GM15510 (cell line): ENCODE results near the gene PRKRIP1.

ENCODE experiments used
- POLR2A ChIP-seq: IDR thresholded peaks from 3 replicates; pipeline ENCODE4 v1.6.1; 2011; ENCODE audit warnings: borderline replicate concordance; ENCODE audit not compliant: insufficient read length; ENCODE audit errors: extremely low read depth

Gene PRKRIP1

DNA sequence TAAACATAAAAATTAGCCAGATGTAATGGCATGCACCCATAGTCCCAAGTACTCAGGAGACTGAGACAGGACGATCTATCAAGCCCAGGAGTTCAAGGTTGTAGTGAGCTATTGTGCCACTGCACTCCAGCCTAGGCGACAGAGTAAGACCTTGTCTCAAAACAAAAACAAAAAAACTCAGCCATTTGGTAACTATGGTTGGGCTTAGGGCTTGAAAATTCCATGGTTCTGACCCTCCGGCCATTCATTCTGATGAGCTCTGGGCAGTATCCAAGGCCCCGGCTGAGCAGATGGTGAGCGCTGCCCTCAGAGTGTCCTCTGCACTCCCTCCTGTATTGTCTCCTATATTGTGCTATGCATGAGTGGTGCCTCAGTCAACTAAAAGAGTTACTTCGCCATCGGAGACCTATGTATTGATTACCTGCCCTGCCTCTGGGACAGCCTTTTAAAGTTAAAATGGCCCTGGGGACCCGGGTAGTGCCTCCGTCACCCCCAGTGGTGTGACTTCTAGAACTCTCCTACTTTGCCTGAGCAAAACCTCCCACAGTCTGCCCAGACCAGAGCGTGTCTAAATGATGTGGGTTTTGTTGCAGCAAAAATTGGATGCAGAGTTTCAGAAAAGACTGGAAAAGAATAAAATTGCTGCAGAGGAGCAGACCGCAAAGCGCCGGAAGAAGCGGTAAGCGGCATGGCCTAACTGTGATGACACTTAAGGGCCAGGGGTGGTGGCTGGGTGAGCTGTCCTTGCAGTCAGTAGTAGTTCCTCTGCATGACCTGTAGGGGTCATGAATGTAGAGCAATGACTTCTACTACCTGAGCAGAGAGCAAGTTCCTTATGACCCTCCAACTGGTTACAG, 8.1 kb downstream of the PRKRIP1 start:
- no peak for TF ChIP-seq POLR2A

DNA sequence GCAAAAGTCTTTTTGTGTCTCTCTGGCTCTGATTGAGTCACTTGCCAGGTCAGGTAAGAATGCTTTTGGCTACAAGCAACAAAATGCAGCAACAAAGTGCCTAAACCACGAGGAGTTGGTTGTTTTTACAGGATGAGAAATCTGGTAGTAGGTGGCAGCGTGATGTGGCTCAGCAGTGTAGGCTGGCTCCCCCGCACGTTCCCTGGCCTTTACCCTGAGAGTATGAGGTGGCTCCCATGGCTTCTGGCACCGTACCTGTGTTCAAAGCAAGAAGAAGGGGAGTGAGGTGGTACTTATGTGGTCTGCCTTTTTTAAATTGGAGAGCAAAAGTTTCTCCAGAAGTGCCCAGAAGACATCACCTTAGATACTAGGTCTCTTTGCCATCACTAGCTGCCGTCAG, 11.7 kb downstream of the PRKRIP1 start:
- TF ChIP-seq POLR2A: no peak

DNA sequence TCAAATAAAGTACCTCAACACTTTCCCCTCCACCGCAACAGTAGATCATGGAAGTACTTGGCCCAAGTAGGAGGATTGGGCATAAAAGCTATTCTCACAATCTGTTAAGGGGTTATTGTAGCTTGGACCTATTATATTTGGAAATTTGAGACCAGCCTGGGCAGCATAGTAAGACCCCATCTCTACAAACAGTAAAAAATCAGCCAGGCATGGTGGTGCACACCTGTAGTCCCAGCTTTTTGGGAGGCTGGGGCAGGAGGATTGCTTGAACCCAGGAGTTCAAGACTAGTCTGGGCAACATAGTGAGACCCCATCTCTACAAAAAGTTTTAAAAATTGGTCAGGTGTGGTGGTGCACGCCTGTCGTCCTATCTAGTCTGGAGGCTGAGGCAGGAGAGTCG, 13.2 kb downstream of the PRKRIP1 start:
- TF ChIP-seq POLR2A: no peak

DNA sequence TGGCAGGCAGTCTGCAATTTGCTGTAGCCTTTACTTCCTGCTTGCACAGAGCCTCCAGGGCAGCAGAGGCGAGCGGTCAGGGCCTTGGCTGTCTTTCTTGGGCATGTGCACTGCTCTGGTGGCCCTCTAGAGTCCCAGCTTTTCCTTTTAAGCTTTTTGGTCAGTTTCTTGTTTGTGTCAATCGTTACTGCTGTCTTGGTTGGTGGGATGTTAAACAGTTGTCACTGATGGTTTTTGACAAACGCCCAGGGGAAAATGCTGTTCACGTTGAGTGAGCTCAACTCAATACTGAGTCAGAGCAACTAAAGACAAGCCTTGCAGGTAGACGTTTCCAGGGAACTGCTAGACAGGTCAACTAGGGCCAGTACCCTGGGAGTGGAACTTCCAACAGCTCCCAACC, 14.0 kb downstream of the PRKRIP1 start:
- TF ChIP-seq POLR2A: no peak

DNA sequence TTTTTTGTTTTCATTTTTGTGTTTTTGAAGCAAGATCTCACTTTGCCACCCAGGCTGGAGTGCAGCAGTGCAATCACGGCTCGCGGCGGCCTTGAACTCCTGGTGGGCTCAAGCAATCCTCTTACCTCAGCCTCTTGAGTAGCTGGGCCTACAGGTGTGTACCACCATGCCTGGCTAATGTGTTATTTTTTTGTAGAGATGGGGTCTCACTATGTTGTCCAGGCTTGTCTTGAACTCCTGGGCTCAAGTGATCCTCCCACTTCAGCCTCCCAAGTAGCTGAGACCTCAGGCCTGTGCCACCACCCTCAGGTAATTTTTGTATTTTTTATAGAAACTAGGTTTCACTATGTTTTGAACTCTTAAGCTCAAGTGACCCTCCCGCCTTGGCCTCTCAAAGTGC, 14.8 kb downstream of the PRKRIP1 start:
- no peak for TF ChIP-seq POLR2A

DNA sequence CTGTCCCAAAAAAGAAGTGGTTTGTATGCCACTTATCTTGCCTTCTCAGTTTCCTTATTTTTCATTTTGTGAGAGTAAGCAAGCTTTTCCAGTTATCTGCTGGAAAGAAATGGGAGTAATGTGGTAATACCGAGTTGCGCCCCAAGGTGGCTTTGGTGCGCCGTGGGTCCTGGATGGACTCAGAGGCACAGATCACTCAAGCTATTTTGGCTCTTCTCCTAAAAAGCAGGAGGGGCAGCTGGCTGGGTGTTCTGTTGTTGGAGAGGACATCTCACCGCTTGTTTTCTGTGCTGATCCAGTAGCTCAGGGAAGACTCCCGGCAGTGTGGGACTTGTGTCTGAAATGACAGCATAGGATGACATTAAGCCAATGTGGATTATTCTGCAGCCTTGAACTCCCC, 16.4 kb downstream of the PRKRIP1 start:
- TF ChIP-seq POLR2A: no peak

DNA sequence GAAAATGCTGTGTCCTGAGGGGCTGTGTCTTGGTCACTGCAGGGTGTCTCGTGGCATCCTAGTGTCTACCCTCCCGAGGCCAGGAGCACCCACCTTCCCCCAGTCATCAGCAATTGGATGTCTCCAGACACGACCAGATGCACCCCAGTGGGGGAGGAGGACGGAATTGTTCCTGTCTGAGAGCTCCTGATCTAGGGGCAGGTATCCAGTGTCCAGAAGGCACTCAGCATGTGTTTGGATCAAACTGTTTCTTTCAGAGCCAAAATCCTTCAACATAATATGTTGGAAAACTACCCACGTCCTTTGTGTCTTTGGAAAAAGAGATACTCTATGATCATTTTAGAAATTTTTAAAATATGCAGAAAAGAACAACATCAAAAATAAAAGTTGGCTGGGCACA, 16.9 kb downstream of the PRKRIP1 start:
- TF ChIP-seq POLR2A: no peak

DNA sequence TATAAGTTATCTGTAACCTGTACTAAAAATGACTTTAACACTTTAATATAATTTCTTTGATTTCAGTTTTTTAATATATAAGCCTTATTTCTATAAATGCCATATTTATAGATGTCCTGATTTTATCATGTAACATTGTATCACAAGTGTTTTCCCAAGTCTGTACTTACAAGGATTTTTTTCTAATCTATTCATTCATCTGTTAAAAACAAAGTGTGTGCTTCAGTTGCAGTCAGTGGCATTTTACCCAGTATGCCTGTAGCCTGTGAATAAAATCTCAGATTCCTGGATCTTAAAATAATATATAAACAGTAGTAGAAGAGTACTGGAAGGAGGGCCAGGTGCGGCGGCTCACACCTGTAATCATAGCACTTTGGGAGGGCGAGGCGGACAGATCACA, 17.4 kb downstream of the PRKRIP1 start:
- no peak for TF ChIP-seq POLR2A

DNA sequence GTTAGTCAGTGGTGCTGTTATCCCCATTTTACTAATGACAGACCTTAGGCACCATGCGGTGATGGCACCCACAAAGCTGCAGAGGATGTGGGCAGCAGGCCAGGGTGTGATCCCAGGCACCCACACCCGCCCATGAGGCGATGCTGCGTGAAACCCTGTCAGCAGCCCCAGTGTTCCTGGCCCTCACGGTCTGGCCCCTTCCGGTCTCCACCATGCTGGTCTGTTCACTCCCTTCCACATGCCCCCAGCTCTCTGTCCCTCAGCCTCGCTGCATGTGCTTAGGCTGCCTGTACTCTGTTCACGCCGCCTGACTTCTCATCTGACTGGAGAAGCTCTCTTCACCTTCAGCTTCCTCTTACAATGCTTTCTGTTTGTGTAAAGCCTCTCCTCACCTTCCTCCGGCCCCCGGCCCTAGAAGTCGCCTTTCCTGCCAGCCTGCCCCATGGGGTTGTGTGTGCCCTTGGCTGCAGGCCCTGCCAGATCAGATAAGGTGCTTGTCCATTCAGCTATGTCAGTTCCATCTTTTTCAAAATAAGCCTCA, 19.6 kb downstream of the PRKRIP1 start:
- no peak for TF ChIP-seq POLR2A

DNA sequence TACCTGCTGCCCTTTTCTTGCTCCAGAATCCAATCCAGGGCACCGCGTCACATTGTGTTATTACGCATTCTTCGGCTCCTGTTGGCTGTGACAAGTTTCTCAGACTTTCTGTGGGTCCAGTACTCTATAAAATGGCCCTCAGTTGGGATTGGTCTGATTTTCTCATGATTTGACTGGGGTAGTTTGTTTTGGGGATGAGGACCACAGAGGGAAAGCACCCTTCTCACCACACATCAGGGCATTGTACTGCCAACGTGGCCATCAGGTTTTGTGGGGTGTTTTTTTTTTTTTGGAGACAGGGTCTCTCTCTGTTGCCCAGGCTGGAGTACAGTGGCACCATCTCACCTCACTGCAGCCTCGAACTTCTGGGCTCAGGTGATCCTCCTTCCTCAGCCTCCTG, 20.2 kb downstream of the PRKRIP1 start:
- TF ChIP-seq POLR2A: no peak

DNA sequence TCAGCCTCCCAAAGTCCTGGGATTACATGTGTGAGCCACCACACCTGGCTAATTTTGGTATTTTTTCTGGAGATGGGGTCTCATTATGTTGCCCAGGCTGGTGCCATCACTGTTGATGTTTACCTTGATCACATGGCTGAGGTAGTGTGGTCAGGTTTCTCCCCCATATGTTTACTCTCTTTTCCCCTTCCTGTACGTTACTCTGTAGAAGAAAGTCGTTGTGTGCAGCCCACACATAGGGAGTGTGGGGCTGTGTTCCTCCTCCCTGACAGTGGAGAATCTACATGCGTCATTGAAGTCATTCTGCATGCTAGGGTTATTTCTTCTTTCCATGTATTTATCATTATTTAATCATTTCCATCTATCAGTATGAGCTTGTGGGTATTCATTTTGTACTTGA, 20.9 kb downstream of the PRKRIP1 start:
- TF ChIP-seq POLR2A: no peak

DNA sequence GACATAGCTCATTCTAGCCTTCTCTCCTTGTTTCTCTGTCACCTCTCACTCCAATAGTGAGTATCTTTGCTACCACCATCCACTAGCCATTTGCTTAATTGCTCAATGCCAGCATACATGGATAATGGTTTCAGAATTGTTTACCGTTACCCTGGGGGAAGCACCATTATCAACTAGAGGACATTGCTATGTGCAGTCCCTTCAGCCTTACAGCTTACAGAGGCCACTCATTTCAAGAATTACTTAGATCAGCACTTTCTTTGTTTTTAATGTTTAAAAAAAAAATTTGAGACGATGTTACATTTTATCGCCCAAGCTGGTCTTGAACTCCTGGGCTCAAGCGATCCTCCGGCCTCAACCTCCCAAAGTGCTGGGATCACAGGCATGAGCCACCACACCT, 22.4 kb downstream of the PRKRIP1 start:
- no peak for TF ChIP-seq POLR2A

DNA sequence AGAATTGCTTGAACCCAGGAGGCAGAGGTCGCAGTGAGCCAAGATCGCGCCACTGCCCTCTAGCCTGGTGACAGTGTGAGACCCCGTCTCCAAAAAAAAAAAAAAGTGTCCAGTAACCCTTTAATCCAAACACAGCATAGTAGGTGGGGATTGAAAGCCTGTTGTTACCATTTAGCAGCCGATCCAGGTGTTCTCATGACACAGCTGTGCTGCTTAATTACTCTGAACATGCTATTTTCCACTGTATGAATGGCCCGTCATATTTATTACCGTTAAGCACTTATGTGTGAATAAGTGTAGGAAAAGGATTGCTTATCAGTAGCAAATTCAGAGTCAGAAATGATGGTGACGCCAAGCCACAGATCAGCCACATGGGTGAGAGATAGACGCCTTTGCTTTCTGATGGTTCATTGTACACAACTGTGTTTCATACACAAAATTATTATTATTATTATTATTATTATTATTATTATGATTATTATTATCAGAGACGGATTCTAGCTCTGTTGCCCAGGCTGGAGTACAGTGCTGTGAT, 25.6 kb downstream of the PRKRIP1 start:
- no peak for TF ChIP-seq POLR2A

DNA sequence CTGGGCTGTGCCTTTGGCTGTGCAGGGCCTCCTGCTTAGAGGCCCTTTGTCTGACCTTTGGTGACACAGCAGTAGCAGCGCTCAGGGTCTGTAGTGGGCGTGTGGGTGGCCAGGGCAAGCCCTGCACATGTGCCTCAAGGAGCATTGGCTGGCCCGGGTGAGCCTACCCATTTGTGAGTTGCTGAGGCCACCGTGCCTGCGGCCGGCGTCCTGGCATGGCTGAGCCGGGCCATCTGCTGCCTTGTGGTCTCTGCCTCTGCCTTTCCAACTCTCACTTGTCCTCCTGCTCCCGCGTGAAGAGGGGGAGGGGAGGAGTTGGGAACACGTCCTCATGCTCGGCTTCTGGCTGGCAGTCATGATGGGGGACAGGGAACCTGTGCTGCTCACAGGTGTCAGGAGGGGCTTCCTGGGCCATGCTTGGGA, 28.0 kb downstream of the PRKRIP1 start:
- TF ChIP-seq POLR2A: no peak

DNA sequence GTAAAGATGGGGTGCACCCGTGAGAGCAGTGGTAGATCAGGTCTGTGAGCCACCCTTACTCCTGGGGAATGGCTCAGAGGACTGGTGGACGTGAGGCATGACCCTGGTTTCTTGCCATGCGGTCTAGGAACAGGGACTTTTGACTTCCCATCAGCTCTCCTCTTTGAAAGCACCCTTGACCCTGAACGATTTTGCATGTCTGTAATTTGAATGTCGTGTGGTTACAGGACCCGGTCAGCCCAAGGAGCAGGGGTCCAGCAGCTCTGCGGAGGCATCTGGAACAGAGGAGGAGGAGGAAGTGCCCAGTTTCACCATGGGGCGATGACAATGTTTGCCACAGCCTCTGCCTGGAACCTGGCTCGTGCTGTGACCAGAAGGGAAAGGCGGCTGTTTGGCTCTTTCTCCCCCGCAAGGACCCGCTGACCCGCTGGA, 28.6 kb downstream of the PRKRIP1 start:
- TF ChIP-seq POLR2A: no peak
